ENCODE results near the gene ZC3H14. TPM values are rescaled to one million over a fixed set of nuclear protein-coding genes. Genes with fewer than 3 reads are reported as not detected.

The ZC3H14 gene
- total and polyA plus RNA-seq, 8 donors = 16.2 to 37.1 (median 29.3) TPM

DNA sequence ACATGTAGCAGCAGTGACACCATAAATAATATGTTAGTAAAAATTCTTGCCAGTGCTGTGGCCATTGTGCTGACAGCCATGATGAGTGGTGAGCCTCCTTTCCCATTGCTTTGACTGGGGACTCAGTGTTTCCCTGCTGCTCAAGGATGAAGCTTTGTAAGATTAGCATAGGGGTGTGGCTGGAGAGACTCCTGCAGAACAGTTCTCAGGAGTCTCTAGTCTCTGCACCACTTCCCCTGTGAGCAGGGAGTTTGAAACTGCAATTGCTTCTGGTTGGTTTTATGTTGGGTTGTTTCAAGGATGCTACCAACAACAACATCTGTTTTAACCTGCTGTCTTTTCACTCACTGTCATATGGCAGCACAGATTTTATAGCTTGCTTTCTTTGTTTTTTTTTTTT, 41.4 kb downstream of the ZC3H14 start:
- ATAC-seq = no peak
- H3K9me3 ChIP-seq = no peaks in the 10 kb centered on the region
- H3K27ac ChIP-seq = no peak overlapping the region
- H3K27me3 ChIP-seq = no peaks in the 10 kb centered on the region
- no peak for DNase-seq
- H3K36me3 ChIP-seq = peaks cover 0 to 44% (median 17%) of the 10 kb centered on the region in 3 donors
- TF ChIP-seq CTCF (IDR thresholded peaks at IDR 0.05) = no peak
- FAIRE-seq = no peak
- H3K4me1 ChIP-seq = no peaks in the 10 kb centered on the region
- intact Hi-C loops (cut with DNase I) = no loop called here
- H3K4me3 ChIP-seq = no peak overlapping the region

DNA sequence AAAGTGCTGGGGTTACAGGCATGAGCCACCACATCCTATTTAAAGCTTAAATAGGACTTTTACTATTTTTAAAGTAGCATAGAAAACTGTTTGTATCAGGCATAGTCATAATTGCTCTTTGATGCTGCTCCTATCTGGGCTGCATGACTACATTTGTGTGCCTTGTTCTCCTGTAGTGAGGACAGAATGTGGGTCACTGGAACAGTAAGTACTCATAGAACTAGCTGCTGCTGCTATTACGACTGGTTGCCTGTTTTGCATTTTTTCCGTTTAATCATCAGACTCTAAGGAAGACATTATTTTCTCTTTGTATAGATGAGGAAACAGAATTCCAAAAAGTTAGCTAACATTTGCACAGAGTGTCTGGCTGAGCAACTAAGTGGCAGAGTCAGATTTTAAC, 42.8 kb downstream of the ZC3H14 start:
- Histone ChIP-seq H3K36me3 (peaks cover 0 to 47% (median 27%) of the 10 kb centered on the region in 3 donors), H3K27ac (no peak overlapping the region), H3K4me3 (no peak overlapping the region), H3K27me3 (no peaks in the 10 kb centered on the region), H3K4me1 (no peaks in the 10 kb centered on the region), H3K9me3 (no peaks in the 10 kb centered on the region)
- 80 to 86% methylated on average over 2 of the region's 2 CpGs for WGBS, 2 donors
- no peak for TF ChIP-seq CTCF (IDR thresholded peaks at IDR 0.05)
- intact Hi-C loops (cut with DNase I) = no loop called here
- DNase-seq (no peak), FAIRE-seq (no peak), ATAC-seq (peak in 1 of 4 donors; percentile 61)

GRCh38 chr14:88607829-88608228, 45.0 kb downstream of the ZC3H14 start:
- no peak for FAIRE-seq
- Histone ChIP-seq H3K9me3 (no peaks in the 10 kb centered on the region), H3K27me3 (no peaks in the 10 kb centered on the region), H3K36me3 (peaks cover 0 to 55% (median 21%) of the 10 kb centered on the region in 3 donors), H3K4me3 (no peak overlapping the region), H3K4me1 (peaks cover 0 to 5% (median 0%) of the 10 kb centered on the region in 3 donors), H3K27ac (no peak overlapping the region)
- no peak for TF ChIP-seq CTCF (IDR thresholded peaks at IDR 0.05)
- intact Hi-C loops (cut with DNase I) = no loop called here
- no peak for ATAC-seq
- no peak for DNase-seq

DNA sequence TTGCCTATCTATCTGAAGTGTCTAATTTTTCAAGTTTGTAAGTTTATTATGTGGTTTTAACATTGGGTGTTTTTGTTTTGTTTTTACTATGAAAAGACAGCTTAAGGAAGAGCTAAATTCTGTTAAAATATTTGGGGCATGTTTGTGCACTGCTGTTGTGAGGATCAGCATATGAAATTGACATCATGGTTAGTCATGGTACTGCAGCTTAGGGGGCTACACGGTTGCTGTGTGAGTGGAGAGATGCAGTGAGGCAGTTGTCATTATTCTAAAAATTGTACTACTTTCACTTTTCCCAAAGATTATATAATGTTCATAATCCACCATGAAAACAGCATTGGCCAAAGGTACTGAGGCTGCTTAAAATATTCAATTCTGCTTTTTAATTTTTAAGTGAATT, 49.0 kb downstream of the ZC3H14 start:
- intact Hi-C loops (cut with DNase I) = no loop called here
- FAIRE-seq (no peak), DNase-seq (no peak), ATAC-seq (no peak)
- peaks cover 7 to 23% (median 18%) of the 10 kb centered on the region in 3 donors for H3K4me1 ChIP-seq
- no peak overlapping the region for H3K4me3 ChIP-seq
- no peak for TF ChIP-seq CTCF (IDR thresholded peaks at IDR 0.05)
- no peaks in the 10 kb centered on the region for H3K27me3 ChIP-seq
- H3K9me3 ChIP-seq = no peaks in the 10 kb centered on the region
- 46 to 58% methylated on average over 1 of the region's 1 CpG for WGBS, 2 donors
- H3K27ac ChIP-seq = no peak overlapping the region
- peaks cover 0 to 30% (median 16%) of the 10 kb centered on the region in 3 donors for H3K36me3 ChIP-seq

- FAIRE-seq = no peak
These were observed 50.1 kb downstream of the ZC3H14 start for GRCh38 chr14:88612981-88613380.

More at GRCh38 chr14:88612981-88613380, 50.1 kb downstream of the ZC3H14 start:
- DNase-seq (no peak), ATAC-seq (peak in 1 of 4 donors; percentile 10)
- WGBS, 2 donors = 71 to 75% methylated on average over 4 of the region's 4 CpGs
- intact Hi-C loops (cut with DNase I) = no loop called here
- H3K36me3 ChIP-seq = peaks cover 0 to 30% (median 16%) of the 10 kb centered on the region in 3 donors
- no peak overlapping the region for H3K4me3 ChIP-seq
- no peaks in the 10 kb centered on the region for H3K9me3 ChIP-seq
- H3K4me1 ChIP-seq = peaks cover 7 to 23% (median 18%) of the 10 kb centered on the region in 3 donors
- H3K27me3 ChIP-seq = no peaks in the 10 kb centered on the region
- peak overlapping the region in 3 of 4 donors; percentile 8 to 51 (median 37) for H3K27ac ChIP-seq
- TF ChIP-seq CTCF (IDR thresholded peaks at IDR 0.05) = no peak

Data from pancreas (tissue), 10 donors.